ENCODE results near the gene PID1.

Gene PID1

GRCh38 chr2:228987441-228988155, 283.5 kb downstream of the PID1 start:
- no peak for DNase-seq

- no peak for DNase-seq
These were observed 284.1 kb downstream of the PID1 start for GRCh38 chr2:228986961-228987360.

- no peak for DNase-seq
These were observed 287.4 kb downstream of the PID1 start for GRCh38 chr2:228983700-228984099.

- no peak for DNase-seq
These were observed 296.9 kb downstream of the PID1 start for GRCh38 chr2:228974169-228974568.

All from NCI-H1417 treated with DMSO at 0.1 percent for 48 hours (cell line).